K562 (cell line): ENCODE data around the gene GADL1. TPM values are rescaled to one million over a fixed set of nuclear protein-coding genes. Genes with fewer than 3 reads are reported as not detected.

Source experiments
- ATAC-seq: fragments of 200-7000 bp; cut with Tn5 transposase; 3 replicates; pipeline ENCODE4 v1.9.1; 2020; ENCODE audit warnings: moderate library complexity
- BruUV-seq: library from RNA; stranded (reverse); fragments of 400-500 nt; replicated peaks from 2 replicates; lab custom pipeline; 2021; lab: Mats Ljungman, UMichigan
- CTCF ChIA-PET: fragments of 300-600 bp; formaldehyde crosslinking; extraction: SDS; loops from one replicate; lab custom pipeline; 2021; ENCODE audit warnings: low intra/inter-chr PET ratio; lab: Yijun Ruan, JAX
- POLR2A ChIA-PET: fragments of 300-600, 350-650 bp; sonication (Branson Sonifier 250); formaldehyde crosslinking; extraction: SDS; loops from one replicate; lab custom pipeline; 2021; ENCODE audit warnings: antibody characterized with exemption, inconsistent platforms; lab: Yijun Ruan, JAX
- DNase-seq, 4 experiments: peaks; one replicate each; pipeline versions ENCODE4 v3.0.0 to v3.0.0-alpha.2; 2011 to 2018; ENCODE audit warnings: low spot score in 3 of 4, mixed read lengths in 3 of 4; ENCODE audit errors: extremely low read depth in 1 of 4
- FAIRE-seq: peaks from 2 replicates; lab custom pipeline; 2011; peaks lifted over from hg19 to GRCh38; lab: Jason Lieb, UNC
- H2AFZ ChIP-seq: 2 replicates; pipeline ENCODE4 v1.6.0; 2011; ENCODE audit warnings: low read depth, low read length, control low read depth, inconsistent platforms
- H3K27ac ChIP-seq: fragments of 200-600 bp; 3 replicates; pipeline ENCODE4 v1.8.0; 2011; ENCODE audit warnings: low read depth, mild to moderate bottlenecking, control low read depth, inconsistent platforms, low read length, moderate library complexity, mixed read lengths; ENCODE audit errors: extremely low read depth
- H3K27me3 ChIP-seq, 2 experiments: fragments of 300-600 bp in 1 of 2; 2 replicates in 1 of 2; 3 replicates in 1 of 2; pipeline versions ENCODE4 v1.6.0 to v1.8.0; 2011; ENCODE audit warnings: inconsistent platforms in 2 of 2, low read length in 2 of 2, mild to moderate bottlenecking in 1 of 2, mixed read lengths in 1 of 2, moderate library complexity in 1 of 2; ENCODE audit not compliant: control insufficient read depth in 2 of 2, insufficient read depth in 2 of 2
- H3K36me3 ChIP-seq: fragments of 300-600 bp; 3 replicates; pipeline ENCODE4 v1.8.0; 2011; ENCODE audit warnings: mild to moderate bottlenecking, low read length, inconsistent platforms; ENCODE audit not compliant: control insufficient read depth, insufficient read depth
- H3K4me1 ChIP-seq, 2 experiments: fragments of 200-600 bp in 1 of 2; replicated peaks in 1 of 2; 2 replicates in 1 of 2; 3 replicates in 1 of 2; pipeline versions ENCODE4 v1.5.1 to v1.8.0; 2011; ENCODE audit warnings: inconsistent platforms in 2 of 2, low read length in 2 of 2, mild to moderate bottlenecking in 1 of 2, mixed read lengths in 1 of 2, moderate library complexity in 1 of 2; ENCODE audit not compliant: control insufficient read depth in 2 of 2, insufficient read depth in 2 of 2
- H3K4me2 ChIP-seq: 2 replicates; pipeline ENCODE4 v1.6.1; 2011; ENCODE audit warnings: low read length, control low read depth, inconsistent platforms, mixed read lengths; ENCODE audit not compliant: insufficient read depth
- H3K4me3 ChIP-seq: fragments of 200-600 bp; sonication (generic), shearing (Covaris generic); 2 replicates; pipeline ENCODE4 v1.5.1; 2016; ENCODE audit warnings: control low read depth, inconsistent platforms
- H3K79me2 ChIP-seq: fragments of 200-600 bp; 3 replicates; pipeline ENCODE4 v1.8.0; 2011; ENCODE audit warnings: low read length, inconsistent platforms; ENCODE audit not compliant: control insufficient read depth, insufficient read depth
- H3K9ac ChIP-seq, 2 experiments: 2 replicates each; pipeline versions ENCODE4 v1.6.0 to v1.6.1; 2011; ENCODE audit warnings: low read depth in 2 of 2, low read length in 2 of 2, control low read depth in 1 of 2, inconsistent platforms in 1 of 2, mild to moderate bottlenecking in 1 of 2, mixed read lengths in 1 of 2; ENCODE audit not compliant: insufficient read depth in 1 of 2
- H3K9me1 ChIP-seq: one replicate; pipeline ENCODE4 v1.6.0; 2011; ENCODE audit warnings: inconsistent platforms, mild to moderate bottlenecking, low read length, moderate library complexity; ENCODE audit not compliant: control insufficient read depth, insufficient read depth
- H3K9me3 ChIP-seq: replicated peaks from 2 replicates; pipeline ENCODE4 v1.5.1; 2011; ENCODE audit warnings: low read depth, low read length, inconsistent platforms; ENCODE audit not compliant: control insufficient read depth, insufficient read depth
- H4K20me1 ChIP-seq: replicated peaks from 2 replicates; pipeline ENCODE4 v1.6.1; 2011; ENCODE audit warnings: low read length, inconsistent platforms, mixed read lengths; ENCODE audit not compliant: control insufficient read depth, insufficient read depth
- ARID2 ChIP-seq: fragments of 450-650 bp; IDR thresholded peaks from 2 replicates; pipeline ENCODE4 v1.6.1; 2017; ENCODE audit warnings: antibody characterized with exemption, mild to moderate bottlenecking
- ARID3A ChIP-seq: IDR thresholded peaks from 2 replicates; pipeline ENCODE4 v1.6.1; 2012; ENCODE audit warnings: low read depth, low read length, improper control_type of control experiment, borderline replicate concordance
- CEBPZ ChIP-seq: fragments of 150-350 bp; IDR thresholded peaks from 2 replicates; pipeline ENCODE4 v1.6.1; 2014; ENCODE audit warnings: low read depth, mild to moderate bottlenecking, low read length, borderline replicate concordance
- FOXM1 ChIP-seq, 2 experiments: fragments of 450-650 bp in 1 of 2; sonication (generic) in 1 of 2; formaldehyde crosslinking in 1 of 2; IDR thresholded peaks; 2 replicates each; pipeline versions ENCODE4 v1.6.1 to v1.9.0; 2017 to 2022; ENCODE audit warnings: low read depth in 2 of 2, mild to moderate bottlenecking in 2 of 2, missing genetic modification reagents in 1 of 2, moderate library complexity in 1 of 2
- GTF2A2 ChIP-seq: IDR thresholded peaks from 2 replicates; pipeline ENCODE4 v1.6.1; 2016; ENCODE audit warnings: mild to moderate bottlenecking, missing genetic modification characterization, missing compliant biosample characterization
- RBM25 ChIP-seq: fragments of 200-400 bp; formaldehyde crosslinking; IDR thresholded peaks from 2 replicates; pipeline ENCODE4 v1.6.1; 2018; ENCODE audit warnings: low read length, low read depth, moderate library complexity; ENCODE audit not compliant: severe bottlenecking
- TCFL5 ChIP-seq: fragments of 250-450 bp; sonication (Bioruptor Pico); conservative IDR thresholded peaks from 2 replicates; pipeline ENCODE4 v1.6.1; 2021; ENCODE audit warnings: mild to moderate bottlenecking, moderate library complexity, matching md5 sums
- TEAD4 ChIP-seq, 2 experiments: sonication (generic) in 1 of 2; formaldehyde crosslinking in 1 of 2; IDR thresholded peaks; 2 replicates each; pipeline versions ENCODE4 v1.6.1 to v1.8.0; 2012 to 2022; ENCODE audit warnings: borderline replicate concordance in 1 of 2, inconsistent platforms in 1 of 2, low read length in 1 of 2, mild to moderate bottlenecking in 1 of 2, missing genetic modification reagents in 1 of 2
- ZNF12 ChIP-seq: sonication (generic); formaldehyde crosslinking; IDR thresholded peaks from 2 replicates; pipeline ENCODE4 v1.4.0; 2020; ENCODE audit warnings: mild to moderate bottlenecking, missing genetic modification reagents
- ZNF124 ChIP-seq: sonication (generic); formaldehyde crosslinking; IDR thresholded peaks from 2 replicates; pipeline ENCODE4 v1.8.1; 2022; ENCODE audit warnings: missing genetic modification reagents
- WGBS: fragments of 100-300 bp; shearing (Covaris generic); methylation state at CpG from one replicate; pipeline ENCODE4 v1.1.6; 2016; ENCODE audit warnings: low coverage, mixed read lengths; ENCODE audit not compliant: insufficient coverage; ENCODE audit errors: missing lambda C conversion rate; 5-methylcytosine and 5-hydroxymethylcytosine counted together
- in situ Hi-C: fragments of 300-500 bp; cut with MboI; formaldehyde crosslinking; loops from 4 replicates; pipeline ENCODE4 v1.15.0; 2018; ENCODE audit warnings: inconsistent platforms, mixed read lengths
- intact Hi-C: fragments of 100-400 bp; cut with micrococcal nuclease; formaldehyde crosslinking; loops from 2 replicates; pipeline ENCODE4 v1.14.2; 2022
- polyA plus RNA-seq, 8 experiments: library from polyadenylated mRNA; depleted of rRNA in 4 of 8; stranded (reverse) in 5 of 8; unstranded in 3 of 8; fragments of >200 nt; fragmentation: Nextera tagmentation in 2 of 8; fragmentation: Illumina TruSeq in 1 of 8; extraction: Ambion mirVana in 2 of 8; extraction: Trizol in 1 of 8; gene quantifications; 2 replicates each; pipeline versions ENCODE4 v1.2.1 to v1.2.3, GENCODE V29; 2011 to 2014; ENCODE audit warnings: inconsistent platforms in 1 of 8, missing spikeins in 1 of 8
- total RNA-seq, 7 experiments: library from RNA; depleted of rRNA in 6 of 7; stranded (reverse); fragments of >200 nt in 6 of 7; fragmentation: Illumina TruSeq in 2 of 7; extraction: Trizol in 2 of 7; gene quantifications; 2 replicates each; pipeline versions ENCODE4 v1.2.1 to v1.2.3, GENCODE V29; 2011 to 2021; ENCODE audit warnings: low replicate concordance in 1 of 7

GADL1 gene
- total and polyA plus RNA-seq, 9 of the 15 experiments (the other 6 are each of a cell fraction or from before 2014, with no cell fraction given) = 0.07 TPM; not detected in 8

- ChIA-PET CTCF (no interaction called here), POLR2A (no interaction called here)
- in situ Hi-C loops = no loop called here
- H3K9me3 ChIP-seq = no peaks in the 10 kb centered on the region
- H3K9ac ChIP-seq = no peak overlapping the region
- FAIRE-seq (no peak), ATAC-seq (no peak), DNase-seq (no peak)
- BruUV-seq = no TSS peak
- H3K4me1 ChIP-seq = no peaks in the 10 kb centered on the region
- no peaks in the 10 kb centered on the region for H3K9me1 ChIP-seq
- WGBS = 7% methylated on average over 1 of the region's 1 CpG
- no peaks in the 10 kb centered on the region for H4K20me1 ChIP-seq
- intact Hi-C loops = no loop called here
- H3K4me2 ChIP-seq = no peak overlapping the region
- H3K36me3 ChIP-seq = no peaks in the 10 kb centered on the region
- H3K27me3 ChIP-seq = no peaks in the 10 kb centered on the region
- no peak overlapping the region for H3K4me3 ChIP-seq
- H3K27ac ChIP-seq = no peak overlapping the region
- no peak overlapping the region for H2AFZ ChIP-seq
- no peaks in the 10 kb centered on the region for H3K79me2 ChIP-seq
- no peak for TF ChIP-seq CEBPZ
Measured at GRCh38 chr3:30918761-30919160, 24.3 kb upstream of the GADL1 start.

GRCh38 chr3:30915782-30916181, 21.3 kb upstream of the GADL1 start:
- intact Hi-C loops = no loop called here
- H3K9me3 ChIP-seq = no peaks in the 10 kb centered on the region
- H2AFZ ChIP-seq = no peak overlapping the region
- H3K79me2 ChIP-seq = no peaks in the 10 kb centered on the region
- no peak overlapping the region for H3K4me3 ChIP-seq
- DNase-seq (no peak), ATAC-seq (no peak)
- POLR2A ChIA-PET = no interaction called here
- no peaks in the 10 kb centered on the region for H3K36me3 ChIP-seq
- no peaks in the 10 kb centered on the region for H3K4me1 ChIP-seq
- TF ChIP-seq ZNF124 = no peak
- no peak for TF ChIP-seq ARID2
- no peak for TF ChIP-seq FOXM1 (IDR thresholded peaks at IDR 0.05; ENCODE audit: low read depth)
- TF ChIP-seq FOXM1 (CRISPR knock-in tag; IDR thresholded peaks at IDR 0.05; ENCODE audit: low read depth) = no peak
- no peak for TF ChIP-seq ZNF12 (CRISPR knock-in tag)
- TF ChIP-seq TEAD4 (IDR thresholded peaks at IDR 0.05; ENCODE audit: low read length) = no peak
- no peak for TF ChIP-seq TEAD4 (CRISPR knock-in tag; IDR thresholded peaks at IDR 0.05; ENCODE audit: borderline replicate concordance)
- TF ChIP-seq TCFL5 (CRISPR knock-in tag) = no peak
- no peak for TF ChIP-seq ARID3A
- no peak for TF ChIP-seq RBM25
- no peak for TF ChIP-seq GTF2A2 (tag)
- TF ChIP-seq, all 486 proteins: peak for 0
- no peak overlapping the region for H3K27ac ChIP-seq
- BruUV-seq = no TSS peak
- in situ Hi-C loops = no loop called here
- no peaks in the 10 kb centered on the region for H3K27me3 ChIP-seq
- no peaks in the 10 kb centered on the region for H4K20me1 ChIP-seq
- H3K4me2 ChIP-seq = no peak overlapping the region
- H3K9me1 ChIP-seq = no peaks in the 10 kb centered on the region
- FAIRE-seq = no peak
- CTCF ChIA-PET = no interaction called here
- no peak overlapping the region for H3K9ac ChIP-seq
